GM12891 (cell line): ENCODE data around the gene THOC7.

ENCODE experiments used
- PAX5 ChIP-seq: IDR thresholded peaks from 2 replicates; pipeline ENCODE4 v1.6.1; 2011; ENCODE audit warnings: low read length, moderate library complexity, mild to moderate bottlenecking; ENCODE audit not compliant: insufficient read depth, severe bottlenecking
- POLR2A ChIP-seq: IDR thresholded peaks from 2 replicates; pipeline ENCODE4 v1.6.1; 2011; ENCODE audit warnings: low read depth, low read length, control low read depth
- POLR2AphosphoS5 ChIP-seq: IDR thresholded peaks from 2 replicates; pipeline ENCODE4 v1.6.1; 2011; ENCODE audit warnings: low read depth, low read length, control low read depth
- POU2F2 ChIP-seq: IDR thresholded peaks from 2 replicates; pipeline ENCODE4 v1.6.1; 2011; ENCODE audit warnings: low read depth, mild to moderate bottlenecking, control low read depth, low read length, moderate library complexity
- TAF1 ChIP-seq: IDR thresholded peaks from 2 replicates; pipeline ENCODE4 v1.6.1; 2011; ENCODE audit warnings: low read depth, low read length, control low read depth

GRCh38 chr3:63795438-63795837 is 68.2 kb downstream of the THOC7 start:
- no peak for TF ChIP-seq POLR2A
- TF ChIP-seq POLR2AphosphoS5 = no peak
- TF ChIP-seq PAX5 = no peak
- no peak for TF ChIP-seq TAF1
- TF ChIP-seq POU2F2 = no peak
